A549 (cell line): Measurements from ENCODE around the gene EGLN2. TPM values are rescaled to one million over a fixed set of nuclear protein-coding genes. Genes with fewer than 3 reads are reported as not detected.

Experiments used
- ATAC-seq, 2 experiments: fragments of 200-7000 bp in 1 of 2; fragments of >200 bp in 1 of 2; cut with Nextera tagmentation in 1 of 2; cut with Tn5 transposase in 1 of 2; 3 replicates each; pipeline versions ENCODE4 v1.8.0 to v1.9.1; 2018 to 2020; ENCODE audit warnings: mild to moderate bottlenecking in 1 of 2, moderate library complexity in 1 of 2
- CTCF ChIA-PET: fragments of 300-600 bp; sonication (Branson Sonifier 250); formaldehyde crosslinking; extraction: SDS; loops from one replicate; lab custom pipeline; 2021; ENCODE audit warnings: antibody characterized with exemption, inconsistent platforms; lab: Yijun Ruan, JAX
- POLR2A ChIA-PET: fragments of 350-600 bp; formaldehyde crosslinking; extraction: SDS; loops from one replicate; lab custom pipeline; 2021; ENCODE audit warnings: antibody characterized with exemption, inconsistent platforms; lab: Yijun Ruan, JAX
- DNase-seq, 2 experiments: peaks; one replicate each; pipeline versions ENCODE4 v3.0.0 to v3.0.0-alpha.2; 2011 to 2016; ENCODE audit warnings: low read depth in 1 of 2, low spot score in 1 of 2
- FAIRE-seq: peaks from 2 replicates; lab custom pipeline; 2011; peaks lifted over from hg19 to GRCh38; lab: Jason Lieb, UNC
- H3K27ac ChIP-seq, 2 experiments: fragments of >200 bp; sonication (Bioruptor Twin); formaldehyde crosslinking; 3 replicates each; pipeline ENCODE4 v1.5.1; 2016 to 2017
- H3K4me1 ChIP-seq: fragments of >200 bp; sonication (Bioruptor Twin); formaldehyde crosslinking; 3 replicates; pipeline ENCODE4 v1.6.1; 2016
- H3K4me2 ChIP-seq: fragments of >200 bp; sonication (Bioruptor Twin); formaldehyde crosslinking; 3 replicates; pipeline ENCODE4 v1.6.1; 2016
- H3K4me3 ChIP-seq: fragments of >200 bp; sonication (Bioruptor Twin); formaldehyde crosslinking; 3 replicates; pipeline ENCODE4 v1.5.1; 2016
- H3K9me3 ChIP-seq: fragments of >200 bp; sonication (Bioruptor Twin); formaldehyde crosslinking; 3 replicates; pipeline ENCODE4 v1.6.1; 2016
- BHLHE40 ChIP-seq: IDR thresholded peaks from 2 replicates; pipeline ENCODE4 v1.6.1; 2012; ENCODE audit warnings: low read depth, low read length, inconsistent platforms
- CBX2 ChIP-seq: fragments of 200-600 bp; sonication (generic); IDR thresholded peaks from 2 replicates; pipeline ENCODE4 v1.6.1; 2016; ENCODE audit warnings: low read depth, mild to moderate bottlenecking, borderline replicate concordance
- CEBPB ChIP-seq, 2 experiments: fragments of >200 bp in 1 of 2; sonication (Bioruptor Twin) in 1 of 2; formaldehyde crosslinking in 1 of 2; IDR thresholded peaks; 2 replicates each; pipeline ENCODE4 v1.6.1; 2012 to 2016
- CHD2 ChIP-seq: fragments of 150-350 bp; IDR thresholded peaks from 2 replicates; pipeline ENCODE4 v1.6.1; 2014; ENCODE audit warnings: low read length; ENCODE audit not compliant: partially characterized antibody
- CHD4 ChIP-seq: fragments of 200-600 bp; sonication (generic); IDR thresholded peaks from 2 replicates; pipeline ENCODE4 v1.6.1; 2016; ENCODE audit warnings: antibody characterized with exemption, mild to moderate bottlenecking, borderline replicate concordance
- EHF ChIP-seq: fragments of 250-450 bp; sonication (Bioruptor Pico); IDR thresholded peaks from 2 replicates; pipeline ENCODE4 v1.5.0; 2020; ENCODE audit warnings: mild to moderate bottlenecking
- EHMT2 ChIP-seq: fragments of 200-600 bp; sonication (generic); IDR thresholded peaks from 2 replicates; pipeline ENCODE4 v1.6.1; 2016; ENCODE audit warnings: antibody characterized with exemption, low read depth, mild to moderate bottlenecking, moderate library complexity
- ESRRA ChIP-seq: fragments of 150-350 bp; IDR thresholded peaks from 2 replicates; pipeline ENCODE4 v1.6.1; 2014; ENCODE audit warnings: mild to moderate bottlenecking, low read length, borderline replicate concordance
- FOSL2 ChIP-seq, 2 experiments: fragments of 450-650 bp in 1 of 2; fragments of >200 bp in 1 of 2; sonication (Bioruptor Twin) in 1 of 2; formaldehyde crosslinking; IDR thresholded peaks; 2 replicates each; pipeline versions ENCODE4 v1.5.0 to v1.6.1; 2016 to 2020; ENCODE audit warnings: mild to moderate bottlenecking in 1 of 2, moderate library complexity in 1 of 2
- GATA3 ChIP-seq: IDR thresholded peaks from 2 replicates; pipeline ENCODE4 v1.6.1; 2012; ENCODE audit warnings: borderline replicate concordance
- HDAC2 ChIP-seq: fragments of 200-600 bp; sonication (generic); IDR thresholded peaks from 2 replicates; pipeline ENCODE4 v1.6.1; 2016
- HOXA7 ChIP-seq: fragments of 250-450 bp; sonication (Bioruptor Pico); IDR thresholded peaks from 2 replicates; pipeline ENCODE4 v1.5.0; 2020; ENCODE audit warnings: mild to moderate bottlenecking, moderate library complexity
- JUN ChIP-seq, 2 experiments: fragments of >200 bp; sonication (Bioruptor Twin); formaldehyde crosslinking; IDR thresholded peaks; 2 replicates in 1 of 2; 3 replicates in 1 of 2; pipeline ENCODE4 v1.6.1; 2016 to 2017
- KDM5A ChIP-seq: fragments of 200-600 bp; sonication (generic); IDR thresholded peaks from 2 replicates; pipeline ENCODE4 v1.6.1; 2016; ENCODE audit warnings: antibody characterized with exemption, mild to moderate bottlenecking
- MAZ ChIP-seq: fragments of 150-350 bp; IDR thresholded peaks from 2 replicates; pipeline ENCODE4 v1.6.1; 2014; ENCODE audit warnings: antibody characterized with exemption, low read depth, low read length, borderline replicate concordance
- MYC ChIP-seq: IDR thresholded peaks from 2 replicates; pipeline ENCODE4 v1.6.1; 2012; ENCODE audit warnings: mild to moderate bottlenecking, inconsistent platforms, low read length, improper control_type of control experiment, borderline replicate concordance
- NFE2L2 ChIP-seq: fragments of 150-350 bp; conservative IDR thresholded peaks from 2 replicates; pipeline ENCODE4 v1.6.1; 2014; ENCODE audit warnings: low read length
- POLR2A ChIP-seq: IDR thresholded peaks from 2 replicates; pipeline ENCODE4 v1.6.1; 2012; ENCODE audit warnings: mild to moderate bottlenecking, low read length
- RARB ChIP-seq: fragments of 250-450 bp; sonication (Bioruptor Pico); IDR thresholded peaks from 2 replicates; pipeline ENCODE4 v1.8.0; 2021; ENCODE audit warnings: mild to moderate bottlenecking, moderate library complexity
- RCOR1 ChIP-seq: fragments of 150-350 bp; IDR thresholded peaks from 2 replicates; pipeline ENCODE4 v1.6.1; 2014; ENCODE audit warnings: antibody characterized with exemption, low read length, low read depth
- RFX5 ChIP-seq: fragments of 450-650 bp; IDR thresholded peaks from 2 replicates; pipeline ENCODE4 v1.7.1; 2014; ENCODE audit warnings: antibody characterized with exemption, mild to moderate bottlenecking, moderate library complexity
- SMC3 ChIP-seq: fragments of >200 bp; sonication (Bioruptor Twin); formaldehyde crosslinking; IDR thresholded peaks from 3 replicates; pipeline ENCODE4 v1.6.1; 2018; ENCODE audit warnings: inconsistent platforms
- SREBF2 ChIP-seq: fragments of 450-650 bp; IDR thresholded peaks from 2 replicates; pipeline ENCODE4 v1.6.1; 2014; ENCODE audit warnings: mild to moderate bottlenecking, moderate library complexity
- ZC3H11A ChIP-seq: fragments of 450-650 bp; IDR thresholded peaks from 2 replicates; pipeline ENCODE4 v1.6.1; 2014; ENCODE audit warnings: antibody characterized with exemption, mild to moderate bottlenecking
- WGBS: methylation state at CpG from one replicate; pipeline ENCODE4 v1.1.6; 2017; ENCODE audit errors: missing lambda C conversion rate; 5-methylcytosine and 5-hydroxymethylcytosine counted together
- polyA plus RNA-seq, 4 experiments: library from polyadenylated mRNA; depleted of rRNA in 3 of 4; stranded (reverse); fragments of >200 nt; fragmentation: RNase III in 1 of 4; extraction: RNeasy Plus Mini Kit Qiagen cat#74134 plus additional on column Dnase treatment in 1 of 4; gene quantifications; 2 replicates in 3 of 4; 3 replicates in 1 of 4; pipeline ENCODE4 v1.2.3, GENCODE V29; 2011 to 2017
- TF ChIP-seq, protein P1 (sequence below): fragments of >200 bp; sonication (Bioruptor Twin); formaldehyde crosslinking; IDR thresholded peaks from 3 replicates; pipeline ENCODE4 v1.6.1; 2016
- TF ChIP-seq, protein P2 (sequence below): fragments of 250-450 bp; sonication (Bioruptor Pico); IDR thresholded peaks from 2 replicates; pipeline ENCODE4 v1.5.0; 2021; ENCODE audit warnings: mild to moderate bottlenecking, moderate library complexity, borderline replicate concordance
- TF ChIP-seq, protein P3 (sequence below): fragments of >200 bp; sonication (Bioruptor Twin); formaldehyde crosslinking; IDR thresholded peaks from 3 replicates; pipeline ENCODE4 v1.5.1; 2016
- TF ChIP-seq, protein P4 (sequence below): fragments of >200 bp; sonication (Bioruptor Twin); formaldehyde crosslinking; IDR thresholded peaks from 2 replicates; pipeline ENCODE4 v1.6.1; 2016
- TF ChIP-seq, protein P5 (sequence below): IDR thresholded peaks from 2 replicates; pipeline ENCODE4 v1.6.1; 2012
- TF ChIP-seq, protein P6 (sequence below): fragments of 150-350 bp; IDR thresholded peaks from 2 replicates; pipeline ENCODE4 v1.6.1; 2014; ENCODE audit warnings: low read depth, mild to moderate bottlenecking, low read length
- TF ChIP-seq, protein P7 (sequence below): fragments of 450-650 bp; IDR thresholded peaks from 2 replicates; pipeline ENCODE4 v1.6.1; 2014; ENCODE audit warnings: antibody characterized with exemption

The EGLN2 gene
- polyA plus RNA-seq, 2 of the 4 experiments (the other 2 are of a cell fraction), result 34.7 to 81.4 TPM

DNA sequence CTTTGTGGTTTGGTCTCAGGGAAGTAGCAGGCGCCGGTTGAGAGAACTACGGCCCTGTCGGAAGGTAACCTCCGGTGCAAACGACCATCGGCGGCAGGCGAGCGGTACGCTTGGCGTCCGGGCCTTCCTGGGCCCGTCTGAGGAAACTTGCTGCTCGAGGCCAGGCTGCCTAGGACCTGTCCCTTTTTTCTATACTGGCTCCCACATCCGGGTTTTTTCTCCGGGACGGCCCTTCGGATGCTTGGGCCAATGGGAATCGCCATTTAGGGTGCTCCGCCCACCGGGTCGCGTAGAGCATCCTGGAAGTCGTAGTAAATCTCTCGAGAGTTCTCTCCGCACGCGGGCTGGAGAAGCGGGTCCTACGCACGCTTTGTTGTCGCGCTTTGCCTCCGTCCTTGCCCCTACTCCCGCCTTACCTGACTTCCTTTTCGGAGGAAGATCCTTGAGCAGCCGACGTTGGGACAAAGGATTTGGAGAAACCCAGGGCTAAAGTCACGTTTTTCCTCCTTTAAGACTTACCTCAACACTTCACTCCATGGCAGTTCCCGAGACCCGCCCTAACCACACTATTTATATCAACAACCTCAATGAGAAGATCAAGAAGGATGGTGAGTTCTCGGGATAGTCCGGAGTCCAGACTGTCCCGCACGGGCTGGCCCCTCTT lies 48.0 kb upstream of the EGLN2 start, which contains the start of gene SNRPA:
Gene SNRPA (plus strand): TSS at position 330 of the 664 bp plus-strand sequence. CDS start 206 bp downstream, at position 536.
- Histone ChIP-seq H3K27ac (peak within 1 kb of the TSS; percentile 91), H3K4me2 (peak within 1 kb of the TSS; percentile 92), H3K4me3 (peak within 1 kb of the TSS; percentile 66), H3K9me3 (no peaks in the 10 kb centered on the region), H3K4me1 (peaks cover 51% of the 10 kb centered on the region)
- peak; percentile 100 for DNase-seq
- peak; percentile 90 for FAIRE-seq
- peak; percentile 89 to 90 for ATAC-seq
- ChIA-PET POLR2A (interaction anchor here (0.6 to 2.7 kb wide), 39 partner anchors 8 to 1109 kb away, joined by 3 to 94 read pairs (median 4); partner anchors contain the start of genes B9D2, BLVRB, COQ8B and EGLN2), CTCF (interaction anchor here (0.5 to 15.8 kb wide), 9 partner anchors 11 to 558 kb away, joined by 3 to 199 read pairs (median 5); partner anchors contain the start of genes EGLN2 and RAB4B)
- 2% methylated on average over 46 of the region's 46 CpGs for WGBS
- TF ChIP-seq, protein P1, sequence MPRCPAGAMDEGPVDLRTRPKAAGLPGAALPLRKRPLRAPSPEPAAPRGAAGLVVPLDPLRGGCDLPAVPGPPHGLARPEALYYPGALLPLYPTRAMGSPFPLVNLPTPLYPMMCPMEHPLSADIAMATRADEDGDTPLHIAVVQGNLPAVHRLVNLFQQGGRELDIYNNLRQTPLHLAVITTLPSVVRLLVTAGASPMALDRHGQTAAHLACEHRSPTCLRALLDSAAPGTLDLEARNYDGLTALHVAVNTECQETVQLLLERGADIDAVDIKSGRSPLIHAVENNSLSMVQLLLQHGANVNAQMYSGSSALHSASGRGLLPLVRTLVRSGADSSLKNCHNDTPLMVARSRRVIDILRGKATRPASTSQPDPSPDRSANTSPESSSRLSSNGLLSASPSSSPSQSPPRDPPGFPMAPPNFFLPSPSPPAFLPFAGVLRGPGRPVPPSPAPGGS, result peak; percentile 89; the same call in 2 of the 3 replicates
- TF ChIP-seq SMC3, result no peak
- TF ChIP-seq SREBF2, result no peak
- TF ChIP-seq RFX5, result no peak
- TF ChIP-seq, protein P2, sequence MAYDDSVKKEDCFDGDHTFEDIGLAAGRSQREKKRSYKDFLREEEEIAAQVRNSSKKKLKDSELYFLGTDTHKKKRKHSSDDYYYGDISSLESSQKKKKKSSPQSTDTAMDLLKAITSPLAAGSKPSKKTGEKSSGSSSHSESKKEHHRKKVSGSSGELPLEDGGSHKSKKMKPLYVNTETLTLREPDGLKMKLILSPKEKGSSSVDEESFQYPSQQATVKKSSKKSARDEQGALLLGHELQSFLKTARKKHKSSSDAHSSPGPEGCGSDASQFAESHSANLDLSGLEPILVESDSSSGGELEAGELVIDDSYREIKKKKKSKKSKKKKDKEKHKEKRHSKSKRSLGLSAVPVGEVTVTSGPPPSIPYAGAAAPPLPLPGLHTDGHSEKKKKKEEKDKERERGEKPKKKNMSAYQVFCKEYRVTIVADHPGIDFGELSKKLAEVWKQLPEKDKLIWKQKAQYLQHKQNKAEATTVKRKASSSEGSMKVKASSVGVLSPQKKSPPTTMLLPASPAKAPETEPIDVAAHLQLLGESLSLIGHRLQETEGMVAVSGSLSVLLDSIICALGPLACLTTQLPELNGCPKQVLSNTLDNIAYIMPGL, result no peak; the same call in 1 of the 2 replicates
- no peak for TF ChIP-seq RCOR1
- TF ChIP-seq EHMT2, result no peak
- TF ChIP-seq, protein P3, sequence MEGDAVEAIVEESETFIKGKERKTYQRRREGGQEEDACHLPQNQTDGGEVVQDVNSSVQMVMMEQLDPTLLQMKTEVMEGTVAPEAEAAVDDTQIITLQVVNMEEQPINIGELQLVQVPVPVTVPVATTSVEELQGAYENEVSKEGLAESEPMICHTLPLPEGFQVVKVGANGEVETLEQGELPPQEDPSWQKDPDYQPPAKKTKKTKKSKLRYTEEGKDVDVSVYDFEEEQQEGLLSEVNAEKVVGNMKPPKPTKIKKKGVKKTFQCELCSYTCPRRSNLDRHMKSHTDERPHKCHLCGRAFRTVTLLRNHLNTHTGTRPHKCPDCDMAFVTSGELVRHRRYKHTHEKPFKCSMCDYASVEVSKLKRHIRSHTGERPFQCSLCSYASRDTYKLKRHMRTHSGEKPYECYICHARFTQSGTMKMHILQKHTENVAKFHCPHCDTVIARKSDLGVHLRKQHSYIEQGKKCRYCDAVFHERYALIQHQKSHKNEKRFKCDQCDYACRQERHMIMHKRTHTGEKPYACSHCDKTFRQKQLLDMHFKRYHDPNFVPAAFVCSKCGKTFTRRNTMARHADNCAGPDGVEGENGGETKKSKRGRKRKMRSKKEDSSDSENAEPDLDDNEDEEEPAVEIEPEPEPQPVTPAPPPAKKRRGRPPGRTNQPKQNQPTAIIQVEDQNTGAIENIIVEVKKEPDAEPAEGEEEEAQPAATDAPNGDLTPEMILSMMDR, result no peak
- TF ChIP-seq, protein P4, sequence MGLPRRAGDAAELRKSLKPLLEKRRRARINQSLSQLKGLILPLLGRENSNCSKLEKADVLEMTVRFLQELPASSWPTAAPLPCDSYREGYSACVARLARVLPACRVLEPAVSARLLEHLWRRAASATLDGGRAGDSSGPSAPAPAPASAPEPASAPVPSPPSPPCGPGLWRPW, result no peak
- 0 out of 2 replicates have a peak, but pooled peaks have one; percentile 43 for TF ChIP-seq RARB (CRISPR knock-in tag)
- no peak for TF ChIP-seq HOXA7
- TF ChIP-seq CBX2, result no peak
- no peak for TF ChIP-seq HDAC2
- no peak for TF ChIP-seq KDM5A
- no peak for TF ChIP-seq CEBPB (IDR thresholded peaks at IDR 0.05)
- TF ChIP-seq JUN (IDR thresholded peaks at IDR 0.05), result peak; percentile 44 to 65
- TF ChIP-seq EHF (CRISPR knock-in tag), result peak; percentile 78; the same call in 1 of the 2 replicates
- TF ChIP-seq POLR2A, result peak; percentile 85
- TF ChIP-seq, protein P5, sequence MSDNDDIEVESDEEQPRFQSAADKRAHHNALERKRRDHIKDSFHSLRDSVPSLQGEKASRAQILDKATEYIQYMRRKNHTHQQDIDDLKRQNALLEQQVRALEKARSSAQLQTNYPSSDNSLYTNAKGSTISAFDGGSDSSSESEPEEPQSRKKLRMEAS, result peak; percentile 98
- TF ChIP-seq GATA3, result no peak; the same call in 1 of the 2 replicates
- TF ChIP-seq, protein P6, sequence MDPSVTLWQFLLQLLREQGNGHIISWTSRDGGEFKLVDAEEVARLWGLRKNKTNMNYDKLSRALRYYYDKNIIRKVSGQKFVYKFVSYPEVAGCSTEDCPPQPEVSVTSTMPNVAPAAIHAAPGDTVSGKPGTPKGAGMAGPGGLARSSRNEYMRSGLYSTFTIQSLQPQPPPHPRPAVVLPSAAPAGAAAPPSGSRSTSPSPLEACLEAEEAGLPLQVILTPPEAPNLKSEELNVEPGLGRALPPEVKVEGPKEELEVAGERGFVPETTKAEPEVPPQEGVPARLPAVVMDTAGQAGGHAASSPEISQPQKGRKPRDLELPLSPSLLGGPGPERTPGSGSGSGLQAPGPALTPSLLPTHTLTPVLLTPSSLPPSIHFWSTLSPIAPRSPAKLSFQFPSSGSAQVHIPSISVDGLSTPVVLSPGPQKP, result no peak
- peak; percentile 88 for TF ChIP-seq CHD2
- TF ChIP-seq BHLHE40, result peak; percentile 27
- TF ChIP-seq ZC3H11A, result no peak
- TF ChIP-seq, protein P7, sequence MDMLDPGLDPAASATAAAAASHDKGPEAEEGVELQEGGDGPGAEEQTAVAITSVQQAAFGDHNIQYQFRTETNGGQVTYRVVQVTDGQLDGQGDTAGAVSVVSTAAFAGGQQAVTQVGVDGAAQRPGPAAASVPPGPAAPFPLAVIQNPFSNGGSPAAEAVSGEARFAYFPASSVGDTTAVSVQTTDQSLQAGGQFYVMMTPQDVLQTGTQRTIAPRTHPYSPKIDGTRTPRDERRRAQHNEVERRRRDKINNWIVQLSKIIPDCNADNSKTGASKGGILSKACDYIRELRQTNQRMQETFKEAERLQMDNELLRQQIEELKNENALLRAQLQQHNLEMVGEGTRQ, result no peak
- no peak for TF ChIP-seq FOSL2 (IDR thresholded peaks at IDR 0.05)
- no peak for TF ChIP-seq FOSL2 (CRISPR knock-in tag; IDR thresholded peaks at IDR 0.05)
- TF ChIP-seq ESRRA, result no peak
- TF ChIP-seq NFE2L2, result 0 out of 2 replicates have a peak, but pooled peaks have one; percentile 1
- no peak for TF ChIP-seq MAZ
- TF ChIP-seq CHD4, result no peak
- peak; percentile 97 for TF ChIP-seq MYC
